ENCODE data around the gene RAB17. TPM values are rescaled to one million over a fixed set of nuclear protein-coding genes. Genes with fewer than 3 reads are reported as not detected.

The RAB17 gene
- total and polyA plus RNA-seq, 2 donors, result 0.33 to 6.8 TPM

DNA sequence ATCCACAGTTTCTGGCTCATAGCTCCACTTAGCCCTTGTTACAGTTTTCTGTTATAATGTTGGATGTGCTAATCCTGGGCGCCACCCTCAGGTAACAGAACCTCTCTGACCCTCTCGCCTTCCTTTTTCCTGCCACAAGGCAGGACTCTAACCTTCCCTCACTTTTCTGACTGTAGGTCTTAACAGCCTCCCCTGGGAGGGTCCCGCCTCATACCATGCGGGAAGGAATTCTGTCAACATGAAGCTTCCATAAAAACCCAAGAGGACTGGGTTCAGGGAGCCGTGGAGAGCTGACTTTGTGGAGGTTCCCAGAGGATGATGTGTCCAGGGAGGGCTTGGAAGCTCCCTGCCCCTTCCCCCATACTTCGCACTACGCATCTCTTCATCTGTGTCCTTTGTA lies 11.9 kb upstream of the RAB17 start:
- no peak overlapping the region for H3K27ac ChIP-seq (ENCODE audit: low read depth in 1 of 2, low read length in 1 of 2)
- H3K4me1 ChIP-seq (ENCODE audit: control insufficient read depth in 2 of 2, insufficient read depth in 2 of 2, low read length in 2 of 2), result peaks cover 4 to 15% of the 10 kb centered on the region in 2 donors
- WGBS, result 91% methylated on average over 7 of the region's 7 CpGs
- no peaks in the 10 kb centered on the region for H3K27me3 ChIP-seq (ENCODE audit: control insufficient read depth in 2 of 2, insufficient read depth in 1 of 2, low read length in 1 of 2)
- H3K4me3 ChIP-seq (ENCODE audit: low read length in 2 of 2), result no peak overlapping the region
- H3K36me3 ChIP-seq (ENCODE audit: control insufficient read depth in 2 of 2, insufficient read depth in 2 of 2, low read length in 1 of 2), result no peaks in the 10 kb centered on the region
- no peaks in the 10 kb centered on the region for H3K9me3 ChIP-seq (ENCODE audit: control insufficient read depth in 2 of 2, insufficient read depth in 1 of 2, low read length in 1 of 2)
- no peak for DNase-seq (ENCODE audit: low read depth in 6 of 9, low spot score in 9 of 9)

DNA sequence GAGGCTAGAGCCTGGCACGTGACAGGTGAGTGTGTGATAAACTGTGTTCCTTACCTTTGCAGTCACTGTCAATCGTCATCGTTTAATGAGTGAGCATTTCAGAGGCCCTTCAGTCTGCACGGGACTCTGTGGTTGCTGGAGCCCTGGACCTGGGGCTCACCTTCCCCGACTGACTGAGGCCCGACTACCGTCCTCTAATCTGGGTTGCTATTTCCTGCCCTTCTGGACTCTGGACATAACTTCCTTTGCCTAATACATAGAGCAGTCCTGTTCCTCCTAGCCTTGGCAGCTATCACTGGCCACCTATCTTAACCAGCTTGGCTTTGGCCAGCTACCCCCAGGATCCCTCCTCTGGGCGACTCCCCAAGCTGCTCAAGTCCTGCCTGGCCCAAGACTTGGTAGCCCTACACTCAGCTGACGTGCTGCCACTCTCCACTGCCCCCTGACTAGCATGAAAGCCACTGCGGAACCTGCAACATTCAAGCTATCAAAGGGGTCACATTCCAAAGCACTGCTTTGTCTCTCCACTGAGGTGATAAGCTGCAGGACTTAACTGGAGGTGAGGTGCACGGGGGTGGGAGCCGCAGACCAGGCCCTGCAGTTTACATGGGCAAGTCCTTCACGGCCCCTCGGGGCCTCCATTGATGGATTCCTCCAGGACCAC lies 11.1 kb upstream of the RAB17 start:
- H3K9me3 ChIP-seq (ENCODE audit: control insufficient read depth in 2 of 2, insufficient read depth in 1 of 2, low read length in 1 of 2), result no peaks in the 10 kb centered on the region
- H3K4me3 ChIP-seq (ENCODE audit: low read length in 2 of 2), result no peak overlapping the region
- WGBS, result 97% methylated on average over 14 of the region's 14 CpGs
- DNase-seq (ENCODE audit: low read depth in 6 of 9, low spot score in 9 of 9), result no peak
- H3K36me3 ChIP-seq (ENCODE audit: control insufficient read depth in 2 of 2, insufficient read depth in 2 of 2, low read length in 1 of 2), result no peaks in the 10 kb centered on the region
- peaks cover 4 to 15% of the 10 kb centered on the region in 2 donors for H3K4me1 ChIP-seq (ENCODE audit: control insufficient read depth in 2 of 2, insufficient read depth in 2 of 2, low read length in 2 of 2)
- no peak overlapping the region for H3K27ac ChIP-seq (ENCODE audit: low read depth in 1 of 2, low read length in 1 of 2)
- no peaks in the 10 kb centered on the region for H3K27me3 ChIP-seq (ENCODE audit: control insufficient read depth in 2 of 2, insufficient read depth in 1 of 2, low read length in 1 of 2)

- Histone ChIP-seq H3K36me3 (ENCODE audit: control insufficient read depth in 2 of 2, insufficient read depth in 2 of 2, low read length in 1 of 2) (no peaks in the 10 kb centered on the region), H3K27me3 (ENCODE audit: control insufficient read depth in 2 of 2, insufficient read depth in 1 of 2, low read length in 1 of 2) (no peaks in the 10 kb centered on the region), H3K9me3 (ENCODE audit: control insufficient read depth in 2 of 2, insufficient read depth in 1 of 2, low read length in 1 of 2) (no peaks in the 10 kb centered on the region), H3K4me1 (ENCODE audit: control insufficient read depth in 2 of 2, insufficient read depth in 2 of 2, low read length in 2 of 2) (peaks cover 4 to 15% of the 10 kb centered on the region in 2 donors), H3K4me3 (ENCODE audit: low read length in 2 of 2) (no peak overlapping the region), H3K27ac (ENCODE audit: low read depth in 1 of 2, low read length in 1 of 2) (no peak overlapping the region)
- no peak for DNase-seq (ENCODE audit: low read depth in 6 of 9, low spot score in 9 of 9)
- 91% methylated on average over 16 of the region's 16 CpGs for WGBS
Observed at GRCh38 chr2:237600205-237600846, 9.8 kb upstream of the RAB17 start.

- DNase-seq (ENCODE audit: low read depth in 6 of 9, low spot score in 9 of 9), result no peak
- 97% methylated on average over 9 of the region's 9 CpGs for WGBS
- no peaks in the 10 kb centered on the region for H3K9me3 ChIP-seq (ENCODE audit: control insufficient read depth in 2 of 2, insufficient read depth in 1 of 2, low read length in 1 of 2)
- peaks cover 4 to 15% of the 10 kb centered on the region in 2 donors for H3K4me1 ChIP-seq (ENCODE audit: control insufficient read depth in 2 of 2, insufficient read depth in 2 of 2, low read length in 2 of 2)
- no peaks in the 10 kb centered on the region for H3K36me3 ChIP-seq (ENCODE audit: control insufficient read depth in 2 of 2, insufficient read depth in 2 of 2, low read length in 1 of 2)
- H3K4me3 ChIP-seq (ENCODE audit: low read length in 2 of 2), result no peak overlapping the region
- H3K27ac ChIP-seq (ENCODE audit: low read depth in 1 of 2, low read length in 1 of 2), result no peak overlapping the region
- H3K27me3 ChIP-seq (ENCODE audit: control insufficient read depth in 2 of 2, insufficient read depth in 1 of 2, low read length in 1 of 2), result no peaks in the 10 kb centered on the region
Observed at GRCh38 chr2:237599465-237600110, 9.1 kb upstream of the RAB17 start.

- Histone ChIP-seq H3K27me3 (ENCODE audit: control insufficient read depth in 2 of 2, insufficient read depth in 1 of 2, low read length in 1 of 2) (no peaks in the 10 kb centered on the region), H3K36me3 (ENCODE audit: control insufficient read depth in 2 of 2, insufficient read depth in 2 of 2, low read length in 1 of 2) (no peaks in the 10 kb centered on the region), H3K9me3 (ENCODE audit: control insufficient read depth in 2 of 2, insufficient read depth in 1 of 2, low read length in 1 of 2) (no peaks in the 10 kb centered on the region), H3K27ac (ENCODE audit: low read depth in 1 of 2, low read length in 1 of 2) (no peak overlapping the region), H3K4me3 (ENCODE audit: low read length in 2 of 2) (no peak overlapping the region), H3K4me1 (ENCODE audit: control insufficient read depth in 2 of 2, insufficient read depth in 2 of 2, low read length in 2 of 2) (peaks cover 0 to 7% of the 10 kb centered on the region in 2 donors)
- WGBS, result 83% methylated on average over 14 of the region's 14 CpGs
- DNase-seq (ENCODE audit: low read depth in 6 of 9, low spot score in 9 of 9), result no peak
Observed at GRCh38 chr2:237598468-237599208, 8.1 kb upstream of the RAB17 start.

- DNase-seq (ENCODE audit: low read depth in 6 of 9, low spot score in 9 of 9), result no peak
- H3K4me3 ChIP-seq (ENCODE audit: low read length in 2 of 2), result no peak overlapping the region
- no peaks in the 10 kb centered on the region for H3K9me3 ChIP-seq (ENCODE audit: control insufficient read depth in 2 of 2, insufficient read depth in 1 of 2, low read length in 1 of 2)
- H3K27ac ChIP-seq (ENCODE audit: low read depth in 1 of 2, low read length in 1 of 2), result no peak overlapping the region
- H3K36me3 ChIP-seq (ENCODE audit: control insufficient read depth in 2 of 2, insufficient read depth in 2 of 2, low read length in 1 of 2), result no peaks in the 10 kb centered on the region
- WGBS, result 87% methylated on average over 29 of the region's 29 CpGs
- no peaks in the 10 kb centered on the region for H3K27me3 ChIP-seq (ENCODE audit: control insufficient read depth in 2 of 2, insufficient read depth in 1 of 2, low read length in 1 of 2)
- H3K4me1 ChIP-seq (ENCODE audit: control insufficient read depth in 2 of 2, insufficient read depth in 2 of 2, low read length in 2 of 2), result peaks cover 0 to 2% of the 10 kb centered on the region in 2 donors
Observed at GRCh38 chr2:237597196-237598145, 6.9 kb upstream of the RAB17 start.

DNA sequence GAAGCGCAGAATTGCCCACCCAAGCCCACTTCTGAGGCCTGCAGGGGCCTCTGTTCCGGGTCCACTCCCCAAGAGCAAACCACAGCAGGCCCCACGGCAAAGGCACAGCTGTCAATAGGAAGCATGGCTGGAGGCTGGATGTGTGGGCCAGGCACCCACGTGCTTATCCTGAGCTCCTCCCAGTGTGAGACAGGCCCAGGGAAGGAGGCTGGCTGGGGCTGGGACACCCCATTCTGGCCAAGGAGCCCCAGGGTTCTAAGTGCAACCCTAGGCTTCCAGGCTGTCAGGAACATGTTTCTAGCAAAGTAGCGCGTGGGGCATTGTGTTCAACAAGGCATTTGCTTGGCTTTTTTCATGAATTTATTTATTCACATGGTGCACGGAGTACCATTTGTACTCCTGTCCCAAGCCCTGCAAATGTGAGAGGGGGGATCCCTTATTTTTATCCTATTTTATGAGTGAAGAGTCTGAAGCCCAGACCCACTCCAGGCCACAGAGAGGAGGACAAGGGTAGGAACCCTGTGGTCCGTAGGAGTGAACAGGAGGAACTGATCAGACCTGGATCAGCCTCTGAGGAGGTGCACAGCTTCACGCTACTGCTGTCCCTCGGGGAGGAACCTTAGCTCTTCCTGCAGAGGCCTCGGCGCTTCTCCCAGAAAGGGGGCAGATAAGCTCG lies 6.1 kb upstream of the RAB17 start:
- Histone ChIP-seq H3K4me3 (ENCODE audit: low read length in 2 of 2) (no peak overlapping the region), H3K27me3 (ENCODE audit: control insufficient read depth in 2 of 2, insufficient read depth in 1 of 2, low read length in 1 of 2) (no peaks in the 10 kb centered on the region), H3K9me3 (ENCODE audit: control insufficient read depth in 2 of 2, insufficient read depth in 1 of 2, low read length in 1 of 2) (no peaks in the 10 kb centered on the region), H3K27ac (ENCODE audit: low read depth in 1 of 2, low read length in 1 of 2) (no peak overlapping the region), H3K36me3 (ENCODE audit: control insufficient read depth in 2 of 2, insufficient read depth in 2 of 2, low read length in 1 of 2) (no peaks in the 10 kb centered on the region), H3K4me1 (ENCODE audit: control insufficient read depth in 2 of 2, insufficient read depth in 2 of 2, low read length in 2 of 2) (peaks cover 0 to 4% of the 10 kb centered on the region in 2 donors)
- DNase-seq (ENCODE audit: low read depth in 6 of 9, low spot score in 9 of 9), result no peak
- WGBS, result 86% methylated on average over 13 of the region's 13 CpGs

Data from thymus (tissue), 11 donors.